ENCODE data around the gene RBM20. TPM values are rescaled to one million over a fixed set of nuclear protein-coding genes. Genes with fewer than 3 reads are reported as not detected.
"Not testable (repeated sequence)": the region's sequence is repeated elsewhere in the genome, so short reads cannot be mapped to it uniquely, and the experiment has no call there.

The RBM20 gene
- polyA plus RNA-seq, 4 donors = under 0.01 to 0.52 (median 0.36) TPM; not detected in 1

DNA sequence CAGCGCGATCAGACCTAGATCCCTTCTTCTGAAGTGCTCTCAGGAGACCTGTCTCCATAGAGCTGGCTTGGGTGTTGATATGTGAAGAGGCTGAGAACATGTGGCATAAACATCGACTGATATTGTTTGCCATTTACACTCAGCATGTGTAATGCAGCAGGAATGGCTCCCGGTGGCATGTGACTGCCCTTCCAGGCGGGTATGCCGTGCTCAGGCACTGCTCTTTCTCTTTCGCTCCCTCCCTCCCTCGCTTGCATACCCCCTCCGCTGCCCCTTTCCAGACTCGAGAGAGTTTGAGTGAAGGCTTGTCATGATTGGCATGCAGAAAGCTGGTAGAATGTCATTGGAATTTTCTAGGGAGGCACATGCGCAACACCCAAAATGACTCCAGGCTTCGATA lies 120.2 kb downstream of the RBM20 start:
- H3K27me3 ChIP-seq (ENCODE audit: control insufficient read depth in 3 of 3, insufficient read depth in 3 of 3, low read length in 3 of 3) = no peaks in the 10 kb centered on the region
- H3K4me1 ChIP-seq (ENCODE audit: control insufficient read depth in 3 of 3, insufficient read depth in 2 of 3, low read depth in 1 of 3, low read length in 2 of 3) = peaks cover 0 to 2% (median 0%) of the 10 kb centered on the region in 3 donors
- H3K36me3 ChIP-seq (ENCODE audit: control insufficient read depth in 3 of 3, insufficient read depth in 2 of 3, low read depth in 1 of 3, low read length in 3 of 3) = no peaks in the 10 kb centered on the region
- DNase-seq = no peak
- H3K4me3 ChIP-seq (ENCODE audit: low read depth in 1 of 3, low read length in 3 of 3) = no peak overlapping the region
- H3K27ac ChIP-seq (ENCODE audit: low read depth in 1 of 3, low read length in 2 of 3) = no peak overlapping the region
- no peaks in the 10 kb centered on the region for H3K9me3 ChIP-seq (ENCODE audit: control insufficient read depth in 2 of 2, insufficient read depth in 1 of 2, low read depth in 1 of 2, low read length in 1 of 2)
- WGBS, 3 donors = 84 to 90% (median 84%) methylated on average over 12 of the region's 12 CpGs
- FAIRE-seq = no peak

DNA sequence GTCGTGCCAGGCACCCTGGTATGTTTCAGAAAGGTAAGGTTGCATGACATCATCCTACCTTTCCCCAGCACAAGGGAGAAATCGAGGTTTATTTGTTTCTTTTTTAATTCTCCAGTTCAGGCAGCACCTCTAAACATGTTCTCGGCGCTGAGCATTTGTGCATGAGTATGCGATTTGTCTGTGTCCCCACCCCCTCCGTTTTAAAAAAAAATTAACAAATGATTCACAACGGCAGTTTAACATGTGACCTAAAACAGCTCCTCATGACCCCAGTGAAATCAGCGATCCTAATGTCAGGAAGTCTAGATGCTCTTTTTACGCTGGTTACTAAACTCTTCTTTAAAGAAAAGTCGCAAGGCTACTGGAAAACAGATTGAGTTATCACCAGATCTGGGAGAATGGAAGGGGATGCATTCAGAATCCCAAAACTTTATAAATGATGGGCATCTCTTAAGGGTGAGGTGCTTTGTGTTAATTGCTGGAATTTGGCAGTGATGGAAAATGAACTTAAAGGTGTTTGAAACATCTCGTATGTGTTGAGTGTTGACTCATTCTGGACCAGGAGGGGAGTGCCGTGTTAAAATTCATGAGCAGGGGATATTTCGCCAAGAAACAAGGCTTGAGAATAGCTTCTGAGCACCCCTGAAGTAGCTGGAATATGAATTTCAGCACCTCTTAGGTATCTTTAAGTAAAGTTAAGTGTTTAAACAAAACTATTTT lies 120.8 kb downstream of the RBM20 start:
- WGBS, 3 donors = 78 to 81% (median 80%) methylated on average over 13 of the region's 13 CpGs

DNA sequence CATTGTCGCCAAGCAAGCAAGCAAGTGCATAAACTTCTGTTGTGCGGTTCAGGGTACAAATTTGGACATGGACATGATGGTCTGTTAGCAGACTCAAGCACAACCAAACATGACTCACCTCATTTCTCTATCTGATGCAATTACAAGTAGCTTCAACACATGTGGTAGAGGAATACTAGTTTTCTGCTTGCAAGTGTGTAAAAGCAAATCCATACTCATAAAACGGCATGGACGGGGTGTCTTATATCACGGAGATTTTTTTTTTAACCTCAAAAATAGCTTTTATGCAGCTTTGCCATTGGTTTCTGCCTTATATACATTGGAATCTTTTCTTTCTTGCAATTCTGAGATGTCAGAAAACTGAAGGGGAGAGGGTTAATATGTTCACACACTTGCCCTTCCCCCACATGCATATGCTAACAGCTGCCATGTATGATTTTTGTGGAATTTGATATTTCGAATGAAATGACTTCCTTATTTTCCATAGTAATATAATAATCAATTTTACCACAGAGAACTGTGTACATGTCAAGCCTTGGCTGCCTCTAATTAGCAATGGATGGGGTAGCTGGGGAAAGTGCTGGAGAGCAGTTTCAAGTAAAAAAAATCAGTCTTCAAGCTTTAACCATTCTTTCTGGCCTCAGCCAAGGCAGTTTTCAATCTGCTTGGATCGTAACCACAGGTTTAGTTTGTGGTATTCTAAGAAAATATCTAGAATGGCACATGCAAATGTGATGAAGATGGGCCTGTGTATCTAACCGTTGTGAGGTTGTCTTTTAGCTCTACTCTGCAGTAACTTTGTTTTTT lies 121.6 kb downstream of the RBM20 start:
- no peak for FAIRE-seq
- H3K4me3 ChIP-seq (ENCODE audit: low read depth in 1 of 3, low read length in 3 of 3) = no peak overlapping the region
- no peaks in the 10 kb centered on the region for H3K27me3 ChIP-seq (ENCODE audit: control insufficient read depth in 3 of 3, insufficient read depth in 3 of 3, low read length in 3 of 3)
- H3K4me1 ChIP-seq (ENCODE audit: control insufficient read depth in 3 of 3, insufficient read depth in 2 of 3, low read depth in 1 of 3, low read length in 2 of 3) = no peaks in the 10 kb centered on the region
- DNase-seq = no peak
- no peak overlapping the region for H3K27ac ChIP-seq (ENCODE audit: low read depth in 1 of 3, low read length in 2 of 3)
- WGBS, 3 donors = 70 to 83% (median 76%) methylated on average over 8 of the region's 8 CpGs
- no peaks in the 10 kb centered on the region for H3K9me3 ChIP-seq (ENCODE audit: control insufficient read depth in 2 of 2, insufficient read depth in 1 of 2, low read depth in 1 of 2, low read length in 1 of 2)
- H3K36me3 ChIP-seq (ENCODE audit: control insufficient read depth in 3 of 3, insufficient read depth in 2 of 3, low read depth in 1 of 3, low read length in 3 of 3) = no peaks in the 10 kb centered on the region

More for the DNA sequence above, 120.8 kb downstream of the RBM20 start:
- H3K27me3 ChIP-seq (ENCODE audit: control insufficient read depth in 3 of 3, insufficient read depth in 3 of 3, low read length in 3 of 3) = no peaks in the 10 kb centered on the region
- DNase-seq (no peak), FAIRE-seq (no peak)
- H3K27ac ChIP-seq (ENCODE audit: low read depth in 1 of 3, low read length in 2 of 3) = no peak overlapping the region
- no peaks in the 10 kb centered on the region for H3K4me1 ChIP-seq (ENCODE audit: control insufficient read depth in 3 of 3, insufficient read depth in 2 of 3, low read depth in 1 of 3, low read length in 2 of 3)
- no peaks in the 10 kb centered on the region for H3K9me3 ChIP-seq (ENCODE audit: control insufficient read depth in 2 of 2, insufficient read depth in 1 of 2, low read depth in 1 of 2, low read length in 1 of 2)
- H3K4me3 ChIP-seq (ENCODE audit: low read depth in 1 of 3, low read length in 3 of 3) = no peak overlapping the region
- no peaks in the 10 kb centered on the region for H3K36me3 ChIP-seq (ENCODE audit: control insufficient read depth in 3 of 3, insufficient read depth in 2 of 3, low read depth in 1 of 3, low read length in 3 of 3)

DNA sequence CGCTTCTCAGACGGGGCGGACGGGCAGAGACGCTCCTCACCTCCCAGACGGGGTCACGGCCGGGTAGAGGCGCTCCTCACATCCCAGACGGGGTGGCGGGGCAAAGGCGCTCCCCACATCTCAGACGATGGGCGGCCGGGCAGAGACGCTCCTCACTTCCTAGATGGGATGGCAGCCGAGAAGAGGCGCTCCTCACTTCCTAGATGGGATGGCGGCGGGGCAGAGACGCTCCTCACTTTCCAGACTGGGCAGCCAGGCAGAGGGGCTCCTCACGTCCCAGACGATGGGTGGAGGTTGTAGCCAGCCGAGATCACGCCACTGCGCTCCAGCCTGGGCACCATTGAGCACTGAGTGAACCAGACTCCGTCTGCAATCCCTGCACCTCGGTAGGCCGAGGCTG lies 123.5 kb downstream of the RBM20 start:
- not testable (repeated sequence) for H3K4me3 ChIP-seq (ENCODE audit: low read depth in 1 of 3, low read length in 3 of 3); H3K27ac ChIP-seq (ENCODE audit: low read depth in 1 of 3, low read length in 2 of 3); H3K36me3 ChIP-seq (ENCODE audit: control insufficient read depth in 3 of 3, insufficient read depth in 2 of 3, low read depth in 1 of 3, low read length in 3 of 3); DNase-seq; H3K4me1 ChIP-seq (ENCODE audit: control insufficient read depth in 3 of 3, insufficient read depth in 2 of 3, low read depth in 1 of 3, low read length in 2 of 3); FAIRE-seq; H3K27me3 ChIP-seq (ENCODE audit: control insufficient read depth in 3 of 3, insufficient read depth in 3 of 3, low read length in 3 of 3); H3K9me3 ChIP-seq (ENCODE audit: control insufficient read depth in 2 of 2, insufficient read depth in 1 of 2, low read depth in 1 of 2, low read length in 1 of 2)
- WGBS, 3 donors = 95 to 98% (median 97%) methylated on average over 15 to 29 of the region's 29 CpGs

DNA sequence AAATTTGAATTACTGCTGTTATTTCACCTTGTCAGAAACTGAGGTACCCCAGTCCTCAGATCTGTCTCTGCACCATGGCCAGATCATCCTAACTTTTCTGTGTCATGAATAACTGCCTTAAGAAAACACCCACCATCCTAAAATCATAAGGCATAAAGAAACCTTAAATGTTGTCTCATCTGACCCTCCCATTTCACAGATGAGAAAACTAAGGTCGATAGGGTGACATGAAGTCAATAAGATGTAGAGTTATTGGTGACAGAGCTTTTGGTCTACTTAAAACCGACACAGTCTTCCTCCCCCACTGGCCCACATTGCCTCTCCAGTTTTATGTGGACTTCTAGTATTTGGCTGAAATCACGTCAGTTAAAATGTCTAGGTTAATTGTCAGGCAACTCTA lies 126.1 kb downstream of the RBM20 start:
- Histone ChIP-seq H3K27ac (ENCODE audit: low read depth in 1 of 3, low read length in 2 of 3) (no peak overlapping the region), H3K4me3 (ENCODE audit: low read depth in 1 of 3, low read length in 3 of 3) (no peak overlapping the region), H3K4me1 (ENCODE audit: control insufficient read depth in 3 of 3, insufficient read depth in 2 of 3, low read depth in 1 of 3, low read length in 2 of 3) (peaks cover 4 to 19% (median 5%) of the 10 kb centered on the region in 3 donors), H3K9me3 (ENCODE audit: control insufficient read depth in 2 of 2, insufficient read depth in 1 of 2, low read depth in 1 of 2, low read length in 1 of 2) (no peaks in the 10 kb centered on the region), H3K36me3 (ENCODE audit: control insufficient read depth in 3 of 3, insufficient read depth in 2 of 3, low read depth in 1 of 3, low read length in 3 of 3) (no peaks in the 10 kb centered on the region), H3K27me3 (ENCODE audit: control insufficient read depth in 3 of 3, insufficient read depth in 3 of 3, low read length in 3 of 3) (no peaks in the 10 kb centered on the region)
- 85 to 94% (median 93%) methylated on average over 3 of the region's 3 CpGs for WGBS, 3 donors
- FAIRE-seq = no peak
- DNase-seq = no peak

DNA sequence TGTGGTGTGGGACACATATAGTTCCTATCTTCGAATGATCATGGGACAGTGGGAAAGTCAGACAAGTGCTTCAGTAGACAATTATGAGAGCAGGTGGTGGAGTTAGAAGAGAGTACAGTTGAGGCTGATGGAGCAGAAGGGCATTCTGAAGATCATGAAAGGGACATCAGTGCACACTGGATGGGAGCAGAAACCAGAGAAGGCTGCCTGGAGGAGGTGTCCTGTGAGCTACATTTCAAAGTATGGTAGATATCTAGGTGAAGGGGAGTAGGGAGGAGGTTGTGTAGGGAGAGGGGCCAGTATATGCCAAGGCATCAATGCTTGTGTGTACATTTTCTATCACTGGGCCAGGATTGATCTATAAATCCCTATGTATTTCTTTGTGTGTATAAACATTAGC lies 127.3 kb downstream of the RBM20 start:
- no peaks in the 10 kb centered on the region for H3K36me3 ChIP-seq (ENCODE audit: control insufficient read depth in 3 of 3, insufficient read depth in 2 of 3, low read depth in 1 of 3, low read length in 3 of 3)
- FAIRE-seq = no peak
- H3K9me3 ChIP-seq (ENCODE audit: control insufficient read depth in 2 of 2, insufficient read depth in 1 of 2, low read depth in 1 of 2, low read length in 1 of 2) = peaks cover 0 to 8% of the 10 kb centered on the region in 2 donors
- WGBS, 3 donors = 95 to 97% (median 97%) methylated on average over 1 of the region's 1 CpG
- H3K27me3 ChIP-seq (ENCODE audit: control insufficient read depth in 3 of 3, insufficient read depth in 3 of 3, low read length in 3 of 3) = no peaks in the 10 kb centered on the region
- no peak overlapping the region for H3K27ac ChIP-seq (ENCODE audit: low read depth in 1 of 3, low read length in 2 of 3)
- peaks cover 4 to 32% (median 9%) of the 10 kb centered on the region in 3 donors for H3K4me1 ChIP-seq (ENCODE audit: control insufficient read depth in 3 of 3, insufficient read depth in 2 of 3, low read depth in 1 of 3, low read length in 2 of 3)
- DNase-seq = no peak
- H3K4me3 ChIP-seq (ENCODE audit: low read depth in 1 of 3, low read length in 3 of 3) = no peak overlapping the region

DNA sequence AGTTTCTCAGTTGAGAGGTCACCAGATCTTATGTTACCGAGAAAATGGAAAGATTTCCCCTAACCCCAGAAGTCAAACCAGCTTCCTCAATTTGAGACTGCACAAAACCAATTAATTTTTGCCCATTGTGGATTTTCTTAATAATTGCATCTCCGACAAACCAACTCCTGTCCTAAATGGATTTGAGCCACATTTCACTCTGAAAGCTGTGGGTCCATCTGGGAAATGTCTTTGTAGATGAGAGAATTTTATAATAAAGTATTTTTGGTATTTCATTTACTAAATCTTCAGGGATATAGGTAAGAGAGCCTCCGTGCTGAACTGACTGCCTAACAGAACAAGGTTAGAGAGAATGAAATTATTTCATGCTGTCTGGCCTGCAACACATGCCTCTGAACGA lies 127.9 kb downstream of the RBM20 start:
- WGBS, 3 donors = 88 to 98% (median 98%) methylated on average over 4 of the region's 4 CpGs
- no peak for FAIRE-seq

DNA sequence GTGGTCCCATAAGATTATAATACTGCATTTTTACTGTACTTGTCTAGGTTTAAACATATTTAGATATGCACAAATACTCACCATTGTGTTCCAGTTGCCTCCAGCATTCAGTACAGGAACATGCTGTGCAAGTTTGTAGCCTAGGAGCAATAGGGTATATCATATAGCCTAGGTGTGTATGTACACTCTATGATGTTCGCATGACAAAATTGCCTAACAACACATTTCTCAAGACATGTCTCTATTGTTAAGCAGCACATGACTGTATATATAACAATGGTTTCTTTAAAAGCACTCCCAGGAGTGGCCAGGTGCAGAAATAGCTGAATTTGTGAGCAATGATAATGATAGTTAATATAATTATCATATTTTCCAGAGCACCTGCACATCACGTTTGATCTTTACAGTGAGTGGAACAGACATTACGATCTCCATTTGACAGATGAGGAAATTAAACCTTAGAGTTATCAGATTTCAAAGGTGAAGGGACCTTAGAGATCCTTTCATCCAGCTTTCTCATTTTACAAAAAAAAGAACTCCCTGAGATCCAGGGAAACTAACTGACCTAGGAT lies 128.4 kb downstream of the RBM20 start:
- FAIRE-seq (no peak), DNase-seq (peak in 1 of 2 donors; percentile 18)
- no peaks in the 10 kb centered on the region for H3K27me3 ChIP-seq (ENCODE audit: control insufficient read depth in 3 of 3, insufficient read depth in 3 of 3, low read length in 3 of 3)
- 40 to 70% (median 63%) methylated on average over 3 of the region's 3 CpGs for WGBS, 3 donors
- peaks cover 4 to 39% (median 9%) of the 10 kb centered on the region in 3 donors for H3K4me1 ChIP-seq (ENCODE audit: control insufficient read depth in 3 of 3, insufficient read depth in 2 of 3, low read depth in 1 of 3, low read length in 2 of 3)
- H3K9me3 ChIP-seq (ENCODE audit: control insufficient read depth in 2 of 2, insufficient read depth in 1 of 2, low read depth in 1 of 2, low read length in 1 of 2) = peaks cover 0 to 8% of the 10 kb centered on the region in 2 donors
- H3K27ac ChIP-seq (ENCODE audit: low read depth in 1 of 3, low read length in 2 of 3) = peak overlapping the region in 1 of 3 donors; percentile 96
- no peak overlapping the region for H3K4me3 ChIP-seq (ENCODE audit: low read depth in 1 of 3, low read length in 3 of 3)
- no peaks in the 10 kb centered on the region for H3K36me3 ChIP-seq (ENCODE audit: control insufficient read depth in 3 of 3, insufficient read depth in 2 of 3, low read depth in 1 of 3, low read length in 3 of 3)

More for the DNA sequence above, 127.9 kb downstream of the RBM20 start:
- H3K9me3 ChIP-seq (ENCODE audit: control insufficient read depth in 2 of 2, insufficient read depth in 1 of 2, low read depth in 1 of 2, low read length in 1 of 2) = peaks cover 0 to 8% of the 10 kb centered on the region in 2 donors
- no peak overlapping the region for H3K4me3 ChIP-seq (ENCODE audit: low read depth in 1 of 3, low read length in 3 of 3)
- no peak overlapping the region for H3K27ac ChIP-seq (ENCODE audit: low read depth in 1 of 3, low read length in 2 of 3)
- no peak for DNase-seq
- H3K27me3 ChIP-seq (ENCODE audit: control insufficient read depth in 3 of 3, insufficient read depth in 3 of 3, low read length in 3 of 3) = no peaks in the 10 kb centered on the region
- peaks cover 4 to 37% (median 9%) of the 10 kb centered on the region in 3 donors for H3K4me1 ChIP-seq (ENCODE audit: control insufficient read depth in 3 of 3, insufficient read depth in 2 of 3, low read depth in 1 of 3, low read length in 2 of 3)
- no peaks in the 10 kb centered on the region for H3K36me3 ChIP-seq (ENCODE audit: control insufficient read depth in 3 of 3, insufficient read depth in 2 of 3, low read depth in 1 of 3, low read length in 3 of 3)
